OCI-LY1 (cell line): ENCODE results near the gene CMBL.

Experiments used
- H2AFZ ChIP-seq: fragments of 200-600 bp; sonication (generic), shearing (Covaris generic); 2 replicates; pipeline ENCODE4 v1.6.0; 2014; ENCODE audit warnings: antibody characterized with exemption, mild to moderate bottlenecking, low read length
- H3F3A ChIP-seq: fragments of 200-600 bp; sonication (generic), shearing (Covaris generic); 2 replicates; pipeline ENCODE4 v1.6.0; 2014; ENCODE audit warnings: mild to moderate bottlenecking, antibody characterized with exemption, low read length, moderate library complexity; ENCODE audit not compliant: insufficient read depth
- H3K27ac ChIP-seq: fragments of 200-600 bp; sonication (generic); 2 replicates; pipeline ENCODE4 v1.5.1; 2014; ENCODE audit warnings: low read length, mixed run types, mild to moderate bottlenecking, low read depth; ENCODE audit not compliant: poor library complexity, severe bottlenecking
- H3K27me3 ChIP-seq: fragments of 200-600 bp; sonication (generic); 2 replicates; pipeline ENCODE4 v1.6.0; 2014; ENCODE audit warnings: antibody characterized with exemption, mild to moderate bottlenecking, low read length, moderate library complexity; ENCODE audit not compliant: insufficient read depth
- H3K36me3 ChIP-seq: fragments of 200-600 bp; sonication (generic); 2 replicates; pipeline ENCODE4 v1.6.1; 2014; ENCODE audit warnings: mild to moderate bottlenecking, antibody characterized with exemption, low read length, moderate library complexity, mixed read lengths; ENCODE audit not compliant: insufficient read depth
- H3K4me1 ChIP-seq: fragments of 200-600 bp; sonication (generic); 2 replicates; pipeline ENCODE4 v1.5.1; 2014; ENCODE audit warnings: mild to moderate bottlenecking, low read length, moderate library complexity; ENCODE audit not compliant: insufficient read depth, severe bottlenecking
- H3K4me2 ChIP-seq: fragments of 200-600 bp; sonication (generic), shearing (Covaris generic); 2 replicates; pipeline ENCODE4 v1.6.1; 2014; ENCODE audit warnings: low read length
- H3K4me3 ChIP-seq: fragments of 200-600 bp; sonication (generic); 2 replicates; pipeline ENCODE4 v1.5.1; 2014; ENCODE audit warnings: low read length, low read depth, mild to moderate bottlenecking, mixed read lengths; ENCODE audit not compliant: poor library complexity, severe bottlenecking
- H3K79me2 ChIP-seq: fragments of 200-600 bp; shearing (Covaris generic); 2 replicates; pipeline ENCODE4 v1.6.1; 2016; ENCODE audit warnings: mixed run types, low read length, mixed read lengths; ENCODE audit not compliant: insufficient read depth
- H3K9ac ChIP-seq: fragments of 200-600 bp; sonication (generic), shearing (Covaris generic); 2 replicates; pipeline ENCODE4 v1.6.1; 2014; ENCODE audit warnings: mild to moderate bottlenecking, low read length, mixed read lengths
- H3K9me2 ChIP-seq: fragments of 200-600 bp; sonication (generic), shearing (Covaris generic); 2 replicates; pipeline ENCODE4 v1.6.1; 2014; ENCODE audit warnings: low read depth, mild to moderate bottlenecking, low read length, mixed read lengths
- H3K9me3 ChIP-seq: fragments of 200-600 bp; shearing (Covaris generic); 2 replicates; pipeline ENCODE4 v1.6.1; 2014; ENCODE audit warnings: low read length, mixed read lengths
- H4K20me1 ChIP-seq: fragments of 200-600 bp; sonication (generic), shearing (Covaris generic); 2 replicates; pipeline ENCODE4 v1.6.0; 2016; ENCODE audit warnings: mild to moderate bottlenecking, low read length; ENCODE audit not compliant: insufficient read depth
- EZH2 ChIP-seq: fragments of 200-600 bp; sonication (generic), shearing (Covaris generic); IDR thresholded peaks from 2 replicates; pipeline ENCODE4 v1.8.0; 2017; ENCODE audit warnings: borderline replicate concordance, mixed run types, mild to moderate bottlenecking, antibody characterized with exemption, low read length, moderate library complexity, mixed read lengths
- TF ChIP-seq, protein P1 (sequence below): fragments of 200-600 bp; sonication (generic), shearing (Covaris generic); IDR thresholded peaks from 2 replicates; pipeline ENCODE4 v1.5.1; 2017; ENCODE audit warnings: mild to moderate bottlenecking, antibody characterized with exemption, low read length, moderate library complexity, mixed read lengths

The CMBL gene

DNA sequence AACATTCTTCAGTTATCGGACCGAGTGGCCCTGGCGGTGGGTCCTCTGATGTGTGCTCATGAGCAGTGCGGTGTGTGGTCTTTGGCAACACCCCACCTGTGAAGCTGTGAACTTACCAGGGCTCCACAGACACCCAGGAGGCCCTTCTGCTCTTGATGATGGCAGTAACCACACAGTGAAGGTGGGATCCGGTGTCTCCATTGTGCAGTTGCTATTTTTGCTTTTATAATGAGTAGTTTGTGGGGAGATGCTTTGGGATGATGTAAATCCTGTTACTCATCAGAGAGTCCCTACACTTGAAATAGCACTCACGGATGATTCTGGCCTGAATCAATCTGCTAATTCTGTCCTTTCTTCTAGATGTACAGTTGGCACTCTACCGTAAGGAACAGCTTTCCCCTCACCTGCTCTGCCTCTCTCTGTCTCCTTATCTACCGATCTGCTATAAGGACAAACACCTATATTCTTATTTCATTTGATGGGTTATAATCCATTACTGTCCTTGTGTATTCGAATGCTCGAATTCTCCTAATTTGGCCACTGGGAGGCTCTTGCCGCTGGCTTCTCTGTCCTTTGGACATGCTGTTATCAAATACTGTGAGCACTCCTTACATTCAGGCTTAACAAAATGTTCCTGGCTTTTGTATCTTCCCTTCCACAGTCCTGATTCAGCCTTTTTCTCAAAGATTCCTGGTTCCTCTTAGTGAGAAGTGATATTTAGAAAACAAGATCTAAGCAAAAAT, 78.2 kb downstream of the CMBL start:
- no peak overlapping the region for H3K4me2 ChIP-seq

DNA sequence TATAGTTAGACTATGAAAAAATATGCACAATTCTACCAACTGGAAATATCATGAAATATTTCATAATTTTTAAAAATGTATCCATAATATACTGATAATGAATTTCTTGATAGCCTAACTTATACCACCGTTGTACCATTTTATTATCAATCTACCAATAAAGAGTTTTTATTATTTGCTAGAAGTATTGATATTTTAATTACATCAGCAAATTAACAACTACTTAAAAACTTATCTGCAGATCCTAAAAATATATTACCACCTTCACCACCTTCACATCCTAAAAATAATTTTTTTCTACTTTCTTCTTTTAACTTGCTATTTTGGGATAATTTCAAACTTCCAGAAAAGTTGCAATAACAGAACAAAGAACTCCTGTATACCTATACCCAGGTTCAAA, 79.4 kb downstream of the CMBL start:
- no peak for TF ChIP-seq EZH2
- TF ChIP-seq, protein P1, sequence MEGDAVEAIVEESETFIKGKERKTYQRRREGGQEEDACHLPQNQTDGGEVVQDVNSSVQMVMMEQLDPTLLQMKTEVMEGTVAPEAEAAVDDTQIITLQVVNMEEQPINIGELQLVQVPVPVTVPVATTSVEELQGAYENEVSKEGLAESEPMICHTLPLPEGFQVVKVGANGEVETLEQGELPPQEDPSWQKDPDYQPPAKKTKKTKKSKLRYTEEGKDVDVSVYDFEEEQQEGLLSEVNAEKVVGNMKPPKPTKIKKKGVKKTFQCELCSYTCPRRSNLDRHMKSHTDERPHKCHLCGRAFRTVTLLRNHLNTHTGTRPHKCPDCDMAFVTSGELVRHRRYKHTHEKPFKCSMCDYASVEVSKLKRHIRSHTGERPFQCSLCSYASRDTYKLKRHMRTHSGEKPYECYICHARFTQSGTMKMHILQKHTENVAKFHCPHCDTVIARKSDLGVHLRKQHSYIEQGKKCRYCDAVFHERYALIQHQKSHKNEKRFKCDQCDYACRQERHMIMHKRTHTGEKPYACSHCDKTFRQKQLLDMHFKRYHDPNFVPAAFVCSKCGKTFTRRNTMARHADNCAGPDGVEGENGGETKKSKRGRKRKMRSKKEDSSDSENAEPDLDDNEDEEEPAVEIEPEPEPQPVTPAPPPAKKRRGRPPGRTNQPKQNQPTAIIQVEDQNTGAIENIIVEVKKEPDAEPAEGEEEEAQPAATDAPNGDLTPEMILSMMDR = no peak
- no peak overlapping the region for H3K4me3 ChIP-seq
- H3K4me1 ChIP-seq = no peaks in the 10 kb centered on the region
- no peak overlapping the region for H3K9ac ChIP-seq
- no peaks in the 10 kb centered on the region for H4K20me1 ChIP-seq
- no peak overlapping the region for H3K27ac ChIP-seq
- no peaks in the 10 kb centered on the region for H3K9me2 ChIP-seq
- no peak overlapping the region for H3K4me2 ChIP-seq
- H3K79me2 ChIP-seq = no peaks in the 10 kb centered on the region
- H2AFZ ChIP-seq = no peak overlapping the region
- H3K36me3 ChIP-seq = peaks cover 3% of the 10 kb centered on the region
- no peaks in the 10 kb centered on the region for H3K9me3 ChIP-seq
- H3K27me3 ChIP-seq = no peaks in the 10 kb centered on the region
- H3F3A ChIP-seq = no peaks in the 10 kb centered on the region

More for the DNA sequence above, 78.2 kb downstream of the CMBL start:
- no peak overlapping the region for H3K9ac ChIP-seq
- no peaks in the 10 kb centered on the region for H3K79me2 ChIP-seq
- no peak overlapping the region for H3K27ac ChIP-seq
- no peaks in the 10 kb centered on the region for H3K27me3 ChIP-seq
- peaks cover 12% of the 10 kb centered on the region for H3K36me3 ChIP-seq
- no peak overlapping the region for H3K4me3 ChIP-seq
- H2AFZ ChIP-seq = no peak overlapping the region
- H4K20me1 ChIP-seq = no peaks in the 10 kb centered on the region
- no peaks in the 10 kb centered on the region for H3K9me2 ChIP-seq
- no peaks in the 10 kb centered on the region for H3K4me1 ChIP-seq
- TF ChIP-seq EZH2 = no peak
- TF ChIP-seq, protein P1 = no peak
- no peaks in the 10 kb centered on the region for H3F3A ChIP-seq
- H3K9me3 ChIP-seq = no peaks in the 10 kb centered on the region
